GM19099 (cell line): ENCODE results near the gene PTPRO.

ENCODE experiments used
- POLR2A ChIP-seq: IDR thresholded peaks from 3 replicates; pipeline ENCODE4 v1.6.1; 2011; ENCODE audit warnings: low read depth; ENCODE audit not compliant: insufficient read length; ENCODE audit errors: extremely low read depth

The PTPRO gene

DNA sequence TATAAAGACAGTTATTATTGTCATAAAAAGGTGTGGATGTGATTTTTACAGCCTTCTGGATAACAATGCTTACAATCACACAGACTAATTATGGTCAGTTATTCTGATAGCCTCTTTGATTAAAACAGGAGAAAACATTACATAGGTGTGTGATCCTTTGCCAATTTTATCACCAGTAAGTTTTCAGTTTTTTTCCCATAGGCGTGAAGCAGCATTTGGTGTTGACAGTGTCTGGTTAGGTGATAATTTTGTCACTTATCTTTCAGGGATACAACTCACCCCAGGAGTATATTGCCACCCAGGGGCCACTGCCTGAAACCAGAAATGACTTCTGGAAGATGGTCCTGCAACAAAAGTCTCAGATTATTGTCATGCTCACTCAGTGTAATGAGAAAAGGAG, 258.1 kb downstream of the PTPRO start:
- TF ChIP-seq POLR2A, result no peak

- TF ChIP-seq POLR2A, result no peak
Observed at GRCh38 chr12:15581006-15581405, 258.7 kb downstream of the PTPRO start.

DNA sequence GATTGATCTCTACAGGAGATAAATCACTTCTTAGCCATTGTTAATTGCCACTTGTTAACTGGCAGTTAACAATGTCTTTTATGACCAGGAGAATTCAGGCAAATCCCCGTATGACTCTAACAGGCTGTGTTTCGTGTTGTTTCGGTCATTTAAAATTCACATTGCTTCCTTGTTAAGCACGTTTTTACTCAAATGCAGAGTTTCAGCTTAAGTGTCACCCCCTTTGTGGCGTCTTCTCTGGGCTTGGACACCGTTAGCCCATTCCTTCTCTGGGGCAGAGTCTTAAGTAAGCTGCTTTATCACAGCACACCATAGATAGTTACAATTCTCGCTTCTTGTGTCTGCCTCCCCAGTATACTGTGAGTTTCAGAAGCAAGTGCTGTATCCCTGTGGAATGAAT, 261.5 kb downstream of the PTPRO start:
- TF ChIP-seq POLR2A, result no peak

DNA sequence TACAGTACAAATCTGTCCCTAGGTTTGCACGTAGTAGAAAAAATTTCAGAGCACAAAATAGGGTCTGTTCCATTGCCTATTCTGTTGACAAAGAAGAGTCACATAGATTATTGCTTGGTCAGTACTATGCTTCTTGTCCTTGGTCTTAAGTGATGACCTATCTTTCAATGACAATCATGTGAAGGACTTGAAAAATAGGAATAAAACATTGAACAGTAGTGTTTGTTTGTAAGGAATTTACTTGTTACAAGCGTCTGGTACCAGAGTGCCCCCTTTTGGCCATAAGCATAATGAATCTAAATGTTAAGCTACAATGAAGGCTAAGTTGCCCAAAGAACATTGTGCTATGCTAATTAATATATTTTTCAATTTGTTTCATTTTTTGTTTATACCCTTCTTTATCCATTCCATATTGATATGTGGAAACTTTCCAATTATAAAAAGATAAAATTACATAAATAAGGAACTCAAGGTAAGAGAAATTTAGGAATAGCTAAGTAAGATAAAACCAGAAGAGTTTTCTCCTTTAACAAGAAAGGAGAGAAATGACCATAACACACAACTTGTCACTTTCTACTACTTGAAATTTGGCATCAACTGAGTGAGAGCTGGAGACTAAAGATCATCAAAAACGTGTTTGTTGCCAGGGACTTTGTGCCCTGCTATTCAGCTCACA, 262.2 kb downstream of the PTPRO start:
- TF ChIP-seq POLR2A, result no peak

DNA sequence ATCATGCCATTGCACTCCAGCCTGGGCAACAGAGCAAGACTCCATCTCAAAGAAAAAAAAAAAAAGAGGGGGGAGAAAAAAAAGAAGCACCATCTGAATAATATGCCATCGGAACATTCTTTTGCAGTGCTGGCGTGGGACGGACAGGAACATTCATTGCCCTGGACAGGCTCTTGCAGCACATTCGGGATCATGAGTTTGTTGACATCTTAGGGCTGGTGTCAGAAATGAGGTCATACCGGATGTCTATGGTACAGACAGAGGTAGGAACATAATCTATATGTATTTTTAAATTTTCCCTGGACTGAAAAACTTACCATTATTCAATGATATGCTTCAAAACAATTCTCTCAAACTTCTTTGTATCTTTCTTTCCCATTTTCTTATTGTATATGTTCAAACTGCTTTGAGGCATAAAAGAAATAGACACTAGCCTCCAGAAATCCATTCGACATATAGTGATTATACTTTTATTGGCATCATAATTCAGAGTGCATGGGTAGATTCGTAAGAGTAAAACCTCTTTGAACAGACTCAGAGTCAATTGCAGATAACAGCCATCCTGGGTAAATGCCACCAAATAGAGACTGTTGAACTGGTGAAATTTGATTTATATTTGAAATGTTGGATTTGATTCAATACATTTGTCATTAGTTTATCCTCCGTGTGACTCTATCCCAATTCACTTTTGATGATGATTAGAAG, 267.2 kb downstream of the PTPRO start:
- TF ChIP-seq POLR2A, result no peak

DNA sequence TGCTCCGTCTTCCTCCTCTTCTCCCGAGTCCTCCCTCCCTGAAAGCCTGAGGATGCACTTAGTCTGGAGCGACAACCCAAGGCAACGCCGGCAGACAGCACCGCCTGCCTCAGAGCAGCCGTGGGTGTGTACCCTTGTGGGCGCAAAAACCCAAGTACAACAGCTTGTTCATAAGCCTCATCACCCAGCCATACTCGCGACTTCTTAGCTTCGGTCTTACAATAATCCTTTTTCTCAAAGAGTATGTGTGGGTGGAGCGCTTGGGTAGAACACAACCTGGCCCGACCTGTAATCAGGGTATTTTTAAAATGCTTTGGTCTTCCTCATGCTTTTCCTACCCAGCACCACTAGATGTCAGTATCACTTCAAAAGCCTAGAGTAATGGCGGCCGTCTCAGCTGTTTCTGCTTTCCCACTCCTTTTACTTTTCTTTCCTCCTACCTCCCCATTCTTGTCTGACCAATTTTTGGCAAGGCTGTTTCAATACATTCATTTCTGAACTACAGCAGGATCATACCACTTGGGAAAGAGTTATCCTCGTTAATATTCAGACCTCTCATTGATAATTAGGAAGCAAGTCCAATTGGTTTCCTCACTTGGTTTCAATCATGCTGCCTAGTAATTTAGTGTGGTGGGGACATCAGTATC, 268.0 kb downstream of the PTPRO start:
- TF ChIP-seq POLR2A, result no peak

DNA sequence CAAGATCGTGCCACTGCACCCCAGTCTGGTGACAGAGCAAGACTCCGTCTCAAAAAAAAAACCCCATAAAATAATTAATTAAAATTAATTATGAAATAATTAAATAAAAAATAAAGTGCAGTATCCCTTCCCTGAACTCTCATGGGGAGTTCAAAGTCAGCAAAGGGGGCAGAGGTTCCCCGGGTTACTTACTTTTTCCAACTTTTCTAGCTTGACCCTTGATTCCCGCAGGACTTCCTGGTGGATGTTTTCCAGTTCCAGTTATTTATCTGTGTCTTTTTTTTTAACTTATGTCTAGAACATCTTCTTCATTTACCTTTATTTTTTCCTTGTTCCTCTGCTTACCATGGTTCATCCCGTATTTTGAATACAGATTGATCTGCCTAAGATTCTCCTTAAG, 269.5 kb downstream of the PTPRO start:
- no peak for TF ChIP-seq POLR2A

DNA sequence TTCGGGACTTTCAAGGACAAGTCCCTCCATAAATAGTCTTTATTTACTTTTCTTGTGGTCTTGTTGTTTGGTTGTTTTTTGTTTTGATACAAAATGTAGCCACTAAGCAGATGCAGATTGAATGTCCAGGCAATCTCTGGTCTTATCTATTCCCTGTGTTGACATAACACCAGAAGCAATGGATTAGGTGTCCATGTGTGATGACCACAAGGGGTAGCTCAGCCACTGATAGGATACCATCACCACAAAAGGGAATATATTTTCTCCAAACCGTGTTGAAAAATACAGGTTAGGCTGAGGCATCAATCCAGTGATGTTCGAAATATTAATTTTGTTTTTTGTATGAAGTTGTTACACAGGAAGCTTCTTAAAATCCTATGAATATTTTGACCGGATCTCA, 270.6 kb downstream of the PTPRO start:
- TF ChIP-seq POLR2A, result no peak

GRCh38 chr12:15596174-15596573, 273.9 kb downstream of the PTPRO start:
- TF ChIP-seq POLR2A, result no peak

DNA sequence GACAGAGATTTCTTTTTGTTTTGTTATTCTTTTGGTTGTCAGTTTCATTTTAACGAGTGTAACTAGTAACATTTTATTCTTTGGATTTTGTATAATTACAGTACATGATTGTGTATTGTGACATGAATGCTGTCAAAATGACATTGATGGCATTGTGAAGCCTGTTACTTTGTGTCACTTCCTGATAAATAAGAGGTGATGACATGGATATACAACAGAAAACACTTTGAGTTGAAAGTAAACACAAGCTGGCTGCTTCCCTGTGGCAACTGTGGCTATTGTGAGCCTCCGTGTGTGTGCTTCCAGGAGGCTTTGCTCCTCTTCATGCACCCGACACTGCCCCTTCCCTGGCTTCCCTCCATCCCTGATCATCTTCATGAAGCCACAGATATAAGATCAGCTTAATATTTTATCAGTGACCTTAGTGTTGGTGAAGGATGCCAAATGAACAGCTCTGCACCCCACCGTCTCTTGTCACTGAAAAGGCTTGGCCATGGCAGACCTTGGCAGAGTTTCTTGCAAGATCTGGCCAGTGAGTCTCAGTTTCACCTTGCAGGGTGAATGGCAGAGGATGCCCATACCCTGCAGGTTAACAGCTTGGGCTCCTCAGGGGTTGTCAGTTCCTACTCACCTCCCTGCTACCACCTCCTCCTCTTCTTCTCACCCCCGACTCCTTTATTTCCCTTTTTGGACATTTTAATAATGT, 275.0 kb downstream of the PTPRO start:
- TF ChIP-seq POLR2A, result no peak

DNA sequence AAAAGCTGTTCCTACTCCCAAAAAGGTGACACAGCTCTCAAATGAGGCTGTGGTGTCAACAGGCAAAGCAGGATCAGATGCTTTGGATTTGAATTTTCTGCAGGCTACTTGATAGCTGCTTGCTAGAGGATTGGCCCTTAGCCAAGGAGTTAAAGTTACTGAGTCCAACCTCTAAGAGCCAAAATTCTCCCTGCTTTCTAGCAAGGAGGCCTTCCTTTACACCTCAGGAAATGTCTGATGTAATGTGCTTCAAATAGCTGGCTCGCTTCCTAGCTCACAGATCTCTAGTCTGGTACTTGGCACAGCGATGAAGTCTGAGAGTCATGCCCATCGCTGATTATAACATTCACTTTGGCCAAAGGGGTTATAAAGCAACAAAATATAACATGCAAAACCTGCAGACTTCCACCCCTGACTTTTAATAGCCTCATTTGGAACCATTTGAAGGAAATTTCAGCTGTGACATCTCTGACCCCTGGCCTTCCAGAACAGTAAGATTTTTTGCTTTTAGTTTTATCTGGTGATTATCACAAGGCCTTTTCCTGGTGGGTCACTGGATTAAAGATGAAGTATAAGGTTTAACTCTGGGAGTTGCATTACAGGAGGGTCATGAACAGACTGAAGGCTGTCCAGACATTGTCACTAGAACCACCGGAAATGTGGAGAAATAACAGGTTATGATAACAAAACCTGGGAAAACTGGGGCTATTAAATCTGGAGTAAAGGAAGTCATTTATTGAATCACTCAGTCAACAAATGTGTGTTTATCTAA, 277.1 kb downstream of the PTPRO start:
- TF ChIP-seq POLR2A, result no peak

- TF ChIP-seq POLR2A, result no peak
Observed at GRCh38 chr12:15600223-15600935, 278.1 kb downstream of the PTPRO start.

- no peak for TF ChIP-seq POLR2A
Observed at GRCh38 chr12:15601210-15601800, 279.0 kb downstream of the PTPRO start.
